Esophagus (tissue), 2 donors: Measurements from ENCODE around the gene TELO2. TPM values are rescaled to one million over a fixed set of nuclear protein-coding genes. Genes with fewer than 3 reads are reported as not detected.

Experiments
- H3K27ac ChIP-seq, 2 donors: one replicate each; pipeline ENCODE4 v1.5.1; 2013; ENCODE audit warnings: low read depth in 2 of 2, mild to moderate bottlenecking in 2 of 2, inconsistent platforms in 1 of 2, low read length in 1 of 2, moderate library complexity in 1 of 2
- H3K27me3 ChIP-seq, 2 donors: one replicate each; pipeline ENCODE4 v1.6.1; 2013; ENCODE audit warnings: low read length in 2 of 2, control low read depth in 1 of 2, mild to moderate bottlenecking in 1 of 2; ENCODE audit not compliant: insufficient read depth in 2 of 2, control insufficient read depth in 1 of 2
- H3K36me3 ChIP-seq, 2 donors: one replicate each; pipeline ENCODE4 v1.6.1; 2013; ENCODE audit warnings: low read length in 1 of 2; ENCODE audit not compliant: control insufficient read depth in 2 of 2, insufficient read depth in 2 of 2
- H3K4me1 ChIP-seq, 2 donors: one replicate each; pipeline ENCODE4 v1.6.1; 2013; ENCODE audit warnings: low read length in 1 of 2; ENCODE audit not compliant: control insufficient read depth in 2 of 2, insufficient read depth in 2 of 2
- H3K4me3 ChIP-seq, 2 donors: one replicate each; pipeline ENCODE4 v1.5.1; 2013; ENCODE audit warnings: low read length in 2 of 2, mild to moderate bottlenecking in 2 of 2, low read depth in 1 of 2, moderate library complexity in 1 of 2
- H3K9me3 ChIP-seq, 2 donors: one replicate each; pipeline ENCODE4 v1.6.1; 2013; ENCODE audit warnings: mild to moderate bottlenecking in 2 of 2, low read depth in 1 of 2, low read length in 1 of 2, moderate library complexity in 1 of 2; ENCODE audit not compliant: control insufficient read depth in 2 of 2, insufficient read depth in 1 of 2
- WGBS, 2 donors: extraction: QIAGEN DNeasy Blood & Tissue Kit; methylation state at CpG; one replicate each; pipeline ENCODE4 v1.1.7; 2013; 5-methylcytosine and 5-hydroxymethylcytosine counted together
- polyA plus RNA-seq, 2 donors: library from polyadenylated mRNA; stranded (reverse); fragments of 200-250 nt; gene quantifications; one replicate each; pipeline ENCODE4 v1.2.3, GENCODE V29; 2013
- donor health status: healthy with polysubstance abuse.
- donor health status: Bipolar disorder and iron deficiency.

Gene TELO2
- polyA plus RNA-seq, 2 donors = 32.6 to 60.8 TPM

- Histone ChIP-seq H3K36me3 (peaks cover 0 to 17% of the 10 kb centered on the region in 2 donors), H3K4me3 (no peak overlapping the region), H3K9me3 (peaks cover 0 to 2% of the 10 kb centered on the region in 2 donors), H3K27ac (no peak overlapping the region), H3K4me1 (peaks cover 14 to 17% of the 10 kb centered on the region in 2 donors), H3K27me3 (no peaks in the 10 kb centered on the region)
- WGBS, 2 donors = 74 to 78% methylated on average over 8 of the region's 8 CpGs
These were observed 56.9 kb downstream of the TELO2 start for GRCh38 chr16:1550069-1550468.

GRCh38 chr16:1550696-1551095 is 57.5 kb downstream of the TELO2 start:
- Histone ChIP-seq H3K4me3 (no peak overlapping the region), H3K4me1 (peaks cover 12 to 15% of the 10 kb centered on the region in 2 donors), H3K27me3 (no peaks in the 10 kb centered on the region), H3K27ac (peak overlapping the region in 1 of 2 donors; percentile 1), H3K36me3 (peaks cover 0 to 18% of the 10 kb centered on the region in 2 donors), H3K9me3 (peaks cover 0 to 2% of the 10 kb centered on the region in 2 donors)
- 90 to 95% methylated on average over 15 of the region's 15 CpGs for WGBS, 2 donors

GRCh38 chr16:1551166-1551565 is 58.0 kb downstream of the TELO2 start:
- Histone ChIP-seq H3K4me1 (peaks cover 8 to 13% of the 10 kb centered on the region in 2 donors), H3K36me3 (peaks cover 0 to 18% of the 10 kb centered on the region in 2 donors), H3K27me3 (no peaks in the 10 kb centered on the region), H3K4me3 (no peak overlapping the region), H3K9me3 (peaks cover 0 to 2% of the 10 kb centered on the region in 2 donors), H3K27ac (no peak overlapping the region)
- WGBS, 2 donors = 91 to 92% methylated on average over 12 of the region's 12 CpGs

GRCh38 chr16:1552129-1552528 is 59.0 kb downstream of the TELO2 start:
- WGBS, 2 donors = 86 to 92% methylated on average over 15 of the region's 15 CpGs
- Histone ChIP-seq H3K9me3 (peaks cover 0 to 2% of the 10 kb centered on the region in 2 donors), H3K4me3 (no peak overlapping the region), H3K27ac (no peak overlapping the region), H3K36me3 (peaks cover 0 to 18% of the 10 kb centered on the region in 2 donors), H3K4me1 (peaks cover 2 to 13% of the 10 kb centered on the region in 2 donors), H3K27me3 (no peaks in the 10 kb centered on the region)

GRCh38 chr16:1553946-1554825 is 61.0 kb downstream of the TELO2 start:
- Histone ChIP-seq H3K27ac (peak overlapping the region in 1 of 2 donors; percentile 18), H3K4me3 (no peak overlapping the region), H3K9me3 (peaks cover 0 to 2% of the 10 kb centered on the region in 2 donors), H3K4me1 (peaks cover 0 to 8% of the 10 kb centered on the region in 2 donors), H3K36me3 (peaks cover 0 to 21% of the 10 kb centered on the region in 2 donors), H3K27me3 (no peaks in the 10 kb centered on the region)
- WGBS, 2 donors = 78 to 82% methylated on average over 19 of the region's 19 CpGs

- peak overlapping the region in 1 of 2 donors; percentile 18 for H3K27ac ChIP-seq
- peaks cover 0 to 22% of the 10 kb centered on the region in 2 donors for H3K36me3 ChIP-seq
- 93 to 95% methylated on average over 34 of the region's 34 CpGs for WGBS, 2 donors
These were observed 61.8 kb downstream of the TELO2 start for GRCh38 chr16:1554826-1555445.

GRCh38 chr16:1556254-1556653 is 63.1 kb downstream of the TELO2 start:
- WGBS, 2 donors = 53 to 67% methylated on average over 13 of the region's 13 CpGs
- H3K27ac ChIP-seq = peak overlapping the region in 1 of 2 donors; percentile 29
- peaks cover 0 to 25% of the 10 kb centered on the region in 2 donors for H3K36me3 ChIP-seq

More at GRCh38 chr16:1554826-1555445, 61.8 kb downstream of the TELO2 start:
- H3K27me3 ChIP-seq = no peaks in the 10 kb centered on the region
- H3K4me3 ChIP-seq = no peak overlapping the region
- H3K9me3 ChIP-seq = peaks cover 0 to 2% of the 10 kb centered on the region in 2 donors
- peaks cover 0 to 8% of the 10 kb centered on the region in 2 donors for H3K4me1 ChIP-seq

GRCh38 chr16:1557074-1557473 is 63.9 kb downstream of the TELO2 start:
- no peak overlapping the region for H3K4me3 ChIP-seq
- no peaks in the 10 kb centered on the region for H3K27me3 ChIP-seq
- H3K4me1 ChIP-seq = peaks cover 0 to 6% of the 10 kb centered on the region in 2 donors
- WGBS, 2 donors = 91 to 95% methylated on average over 16 of the region's 16 CpGs
- peaks cover 0 to 2% of the 10 kb centered on the region in 2 donors for H3K9me3 ChIP-seq
- peaks cover 0 to 24% of the 10 kb centered on the region in 2 donors for H3K36me3 ChIP-seq
- H3K27ac ChIP-seq = no peak overlapping the region

More at GRCh38 chr16:1556254-1556653, 63.1 kb downstream of the TELO2 start:
- no peak overlapping the region for H3K4me3 ChIP-seq
- H3K27me3 ChIP-seq = no peaks in the 10 kb centered on the region
- H3K9me3 ChIP-seq = peaks cover 0 to 2% of the 10 kb centered on the region in 2 donors
- H3K4me1 ChIP-seq = peaks cover 0 to 6% of the 10 kb centered on the region in 2 donors

GRCh38 chr16:1557576-1557975 is 64.4 kb downstream of the TELO2 start:
- peaks cover 0 to 2% of the 10 kb centered on the region in 2 donors for H3K9me3 ChIP-seq
- H3K27ac ChIP-seq = no peak overlapping the region
- WGBS, 2 donors = 90 to 92% methylated on average over 11 of the region's 11 CpGs
- H3K4me3 ChIP-seq = no peak overlapping the region
- peaks cover 0 to 21% of the 10 kb centered on the region in 2 donors for H3K36me3 ChIP-seq
- no peaks in the 10 kb centered on the region for H3K27me3 ChIP-seq
- H3K4me1 ChIP-seq = peaks cover 0 to 6% of the 10 kb centered on the region in 2 donors
